SK-N-SH treated with all-trans-retinoic acid at 6 μM for 48 hours (cell line): ENCODE measurements around the gene MFNG.

Experiments
- BACH2 ChIP-seq: fragments of 250-450 bp; sonication (Bioruptor Pico); IDR thresholded peaks from 2 replicates; pipeline ENCODE4 v1.9.0; 2021; ENCODE audit warnings: mild to moderate bottlenecking, borderline replicate concordance
- GLIS3 ChIP-seq: fragments of 250-450 bp; sonication (Bioruptor Pico); IDR thresholded peaks from 2 replicates; pipeline ENCODE4 v1.5.0; 2020; ENCODE audit warnings: mild to moderate bottlenecking, moderate library complexity
- PATZ1 ChIP-seq: fragments of 250-450 bp; sonication (Bioruptor Pico); IDR thresholded peaks from 2 replicates; pipeline ENCODE4 v1.8.0; 2020; ENCODE audit warnings: mild to moderate bottlenecking, moderate library complexity, borderline replicate concordance
- POU6F1 ChIP-seq: fragments of 250-450 bp; sonication (Bioruptor Pico); IDR thresholded peaks from 2 replicates; pipeline ENCODE4 v1.8.0; 2021; ENCODE audit warnings: low read depth, mild to moderate bottlenecking, moderate library complexity, borderline replicate concordance
- PPARA ChIP-seq: fragments of 250-450 bp; sonication (Bioruptor Pico); IDR thresholded peaks from 2 replicates; pipeline ENCODE4 v1.5.0; 2020; ENCODE audit warnings: mild to moderate bottlenecking, borderline replicate concordance
- SNAI2 ChIP-seq: fragments of 250-450 bp; sonication (Bioruptor Pico); IDR thresholded peaks from 2 replicates; pipeline ENCODE4 v1.5.0; 2020; ENCODE audit warnings: mild to moderate bottlenecking, moderate library complexity
- TSHZ2 ChIP-seq: fragments of 250-450 bp; sonication (Bioruptor Pico); IDR thresholded peaks from 2 replicates; pipeline ENCODE4 v1.5.0; 2020; ENCODE audit warnings: mild to moderate bottlenecking, moderate library complexity
- ZC3H10 ChIP-seq: fragments of 250-450 bp; sonication (Bioruptor Pico); IDR thresholded peaks from 2 replicates; pipeline ENCODE4 v1.5.1; 2021; ENCODE audit warnings: mild to moderate bottlenecking, moderate library complexity
- ZNF565 ChIP-seq: fragments of 450-650 bp; formaldehyde crosslinking; conservative IDR thresholded peaks from 2 replicates; pipeline ENCODE4 v1.5.0; 2020; ENCODE audit warnings: low read depth, mild to moderate bottlenecking, moderate library complexity
- ZNF8 ChIP-seq: fragments of 450-650 bp; formaldehyde crosslinking; IDR thresholded peaks from 2 replicates; pipeline ENCODE4 v1.5.0; 2020; ENCODE audit warnings: mild to moderate bottlenecking, moderate library complexity

GRCh38 chr22:37449331-37450001, 36.7 kb downstream of the MFNG start:
- no peak for TF ChIP-seq ZNF565 (CRISPR knock-in tag)
- TF ChIP-seq ZC3H10: no peak
- TF ChIP-seq GLIS3 (CRISPR knock-in tag): no peak
- no peak for TF ChIP-seq PPARA
- TF ChIP-seq TSHZ2 (CRISPR knock-in tag): no peak
- TF ChIP-seq ZNF8 (CRISPR knock-in tag): no peak
- TF ChIP-seq PATZ1: no peak
- TF ChIP-seq SNAI2: no peak
- TF ChIP-seq BACH2: no peak
- no peak for TF ChIP-seq POU6F1
